ENCODE results near the gene PDXK. TPM values are rescaled to one million over a fixed set of nuclear protein-coding genes. Genes with fewer than 3 reads are reported as not detected.

The PDXK gene
- total RNA-seq, 4 donors from 2014 or later = 42.9 to 114 (median 82.0) TPM

DNA sequence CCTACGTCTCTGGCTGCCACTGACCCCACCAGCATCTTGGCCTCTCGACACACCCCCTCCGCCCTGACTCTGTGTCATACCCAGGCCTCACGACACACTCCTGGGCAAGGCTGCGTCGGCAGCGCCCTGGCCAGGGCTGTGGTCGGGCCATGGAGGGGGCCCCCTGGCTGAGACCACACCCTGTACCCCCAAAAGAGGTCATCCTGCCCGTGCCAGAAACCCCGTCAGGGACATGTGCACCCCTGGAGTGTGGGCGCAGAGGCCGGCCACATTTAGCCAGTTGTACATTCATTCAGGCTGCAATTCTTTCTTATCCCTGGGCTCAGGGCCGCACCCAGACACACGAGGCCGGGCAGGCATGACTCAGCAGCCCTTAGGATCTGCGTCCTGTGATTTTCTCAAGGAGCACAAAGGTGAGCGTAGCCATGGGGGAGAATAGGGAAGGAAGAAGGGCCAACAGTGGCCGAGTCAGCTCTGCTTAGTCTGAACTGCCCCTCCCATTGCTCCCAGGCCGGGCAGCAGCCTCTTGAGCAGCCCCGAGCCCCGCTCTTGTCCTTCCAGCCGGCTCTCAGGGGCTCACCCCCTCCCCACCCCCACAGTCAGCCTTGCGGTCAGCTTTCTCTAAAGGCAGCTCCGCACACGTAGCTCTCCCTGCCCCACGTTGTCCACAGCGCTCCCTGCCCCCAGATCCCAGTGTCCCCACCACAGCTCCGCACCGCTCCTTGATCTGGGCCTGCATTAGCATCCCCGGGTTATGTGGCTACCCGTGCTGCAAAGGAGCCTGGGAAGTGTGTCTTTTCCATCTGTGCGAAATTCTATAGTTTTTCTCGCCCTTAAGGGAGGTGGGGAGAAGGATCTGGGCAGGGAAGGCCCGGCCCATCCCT is 49.3 kb downstream of the PDXK start:
- no peaks in the 10 kb centered on the region for H3K9me3 ChIP-seq
- peak overlapping the region; percentile 80 to 88 (median 84) for H3K27ac ChIP-seq
- H3K27me3 ChIP-seq = no peaks in the 10 kb centered on the region
- H3K4me3 ChIP-seq = no peak overlapping the region
- H3K4me1 ChIP-seq = peaks cover 31 to 85% (median 40%) of the 10 kb centered on the region in 3 donors
- intact Hi-C loops (cut with DNase I) = no loop called here
- H3K36me3 ChIP-seq = peaks cover 0 to 12% (median 2%) of the 10 kb centered on the region in 3 donors
- no peak for TF ChIP-seq POLR2A (IDR thresholded peaks at IDR 0.05)
- TF ChIP-seq, protein P1, sequence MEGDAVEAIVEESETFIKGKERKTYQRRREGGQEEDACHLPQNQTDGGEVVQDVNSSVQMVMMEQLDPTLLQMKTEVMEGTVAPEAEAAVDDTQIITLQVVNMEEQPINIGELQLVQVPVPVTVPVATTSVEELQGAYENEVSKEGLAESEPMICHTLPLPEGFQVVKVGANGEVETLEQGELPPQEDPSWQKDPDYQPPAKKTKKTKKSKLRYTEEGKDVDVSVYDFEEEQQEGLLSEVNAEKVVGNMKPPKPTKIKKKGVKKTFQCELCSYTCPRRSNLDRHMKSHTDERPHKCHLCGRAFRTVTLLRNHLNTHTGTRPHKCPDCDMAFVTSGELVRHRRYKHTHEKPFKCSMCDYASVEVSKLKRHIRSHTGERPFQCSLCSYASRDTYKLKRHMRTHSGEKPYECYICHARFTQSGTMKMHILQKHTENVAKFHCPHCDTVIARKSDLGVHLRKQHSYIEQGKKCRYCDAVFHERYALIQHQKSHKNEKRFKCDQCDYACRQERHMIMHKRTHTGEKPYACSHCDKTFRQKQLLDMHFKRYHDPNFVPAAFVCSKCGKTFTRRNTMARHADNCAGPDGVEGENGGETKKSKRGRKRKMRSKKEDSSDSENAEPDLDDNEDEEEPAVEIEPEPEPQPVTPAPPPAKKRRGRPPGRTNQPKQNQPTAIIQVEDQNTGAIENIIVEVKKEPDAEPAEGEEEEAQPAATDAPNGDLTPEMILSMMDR (IDR thresholded peaks at IDR 0.05) = no peak
- 52 to 63% methylated on average over 15 to 23 of the region's 34 CpGs for WGBS, 2 donors
- DNase-seq = no peak

DNA sequence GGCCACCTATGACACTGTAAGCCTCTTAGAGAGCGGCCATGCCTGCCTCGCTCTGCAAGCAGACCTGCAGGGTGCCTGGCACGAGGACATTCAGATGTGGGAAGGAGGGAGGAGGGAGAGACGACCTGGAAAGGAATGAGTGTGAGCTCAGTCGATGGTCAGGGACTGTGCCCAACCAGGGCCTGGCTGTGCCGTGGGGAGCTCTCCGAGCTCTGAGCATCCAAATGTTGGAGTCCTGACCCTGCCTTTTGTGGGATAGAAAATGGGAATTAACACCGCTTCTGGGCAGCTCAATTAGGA is 49.9 kb downstream of the PDXK start:
- WGBS, 2 donors = 68 to 83% methylated on average over 5 to 8 of the region's 8 CpGs
- Histone ChIP-seq H3K4me1 (peaks cover 31 to 85% (median 40%) of the 10 kb centered on the region in 3 donors), H3K9me3 (no peaks in the 10 kb centered on the region), H3K27ac (peak overlapping the region; percentile 80 to 88 (median 84)), H3K27me3 (no peaks in the 10 kb centered on the region), H3K36me3 (peaks cover 0 to 17% (median 6%) of the 10 kb centered on the region in 3 donors), H3K4me3 (no peak overlapping the region)
- no peak for DNase-seq
- intact Hi-C loops (cut with DNase I) = no loop called here
- TF ChIP-seq, protein P1 (IDR thresholded peaks at IDR 0.05) = no peak
- no peak for TF ChIP-seq POLR2A (IDR thresholded peaks at IDR 0.05)

DNA sequence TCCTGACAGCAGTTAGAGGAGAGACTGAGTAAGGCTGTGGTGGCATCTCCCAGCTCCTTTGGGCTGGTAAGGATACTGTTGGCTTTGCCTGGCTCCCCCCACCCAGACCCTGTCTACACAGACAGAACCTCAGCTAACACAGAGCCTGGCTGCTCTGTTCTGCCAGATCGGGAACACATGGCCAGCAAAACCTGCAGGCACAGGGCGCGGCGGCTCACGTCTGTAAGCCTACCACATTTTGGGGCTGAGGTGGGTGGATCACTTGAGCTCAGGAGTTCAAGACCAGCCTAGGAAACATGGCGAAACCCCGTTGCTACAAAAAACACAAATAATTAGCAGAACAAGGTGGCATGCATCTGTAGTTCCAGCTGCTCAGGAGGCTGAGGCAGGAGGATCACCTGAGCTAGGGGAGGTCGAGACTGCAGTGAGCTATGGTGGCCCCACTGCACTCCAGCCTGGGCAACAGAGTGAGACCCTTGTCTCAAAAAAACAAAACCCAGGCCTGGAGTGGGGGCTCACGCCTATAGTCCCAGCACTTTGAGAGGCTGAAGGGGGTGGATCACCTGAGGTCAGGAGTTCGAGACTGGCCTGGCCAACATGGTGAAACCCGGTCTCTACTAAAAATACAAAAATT is 50.5 kb downstream of the PDXK start:
- no peak for TF ChIP-seq POLR2A (IDR thresholded peaks at IDR 0.05)
- TF ChIP-seq, protein P1 (IDR thresholded peaks at IDR 0.05) = no peak
- no peak for DNase-seq
- no peaks in the 10 kb centered on the region for H3K9me3 ChIP-seq
- peaks cover 0 to 24% (median 6%) of the 10 kb centered on the region in 3 donors for H3K36me3 ChIP-seq
- intact Hi-C loops (cut with DNase I) = no loop called here
- no peaks in the 10 kb centered on the region for H3K27me3 ChIP-seq
- peak overlapping the region in 3 of 4 donors; percentile 80 to 88 (median 85) for H3K27ac ChIP-seq
- WGBS, 2 donors = 79 to 90% methylated on average over 7 to 11 of the region's 11 CpGs
- peaks cover 25 to 85% (median 41%) of the 10 kb centered on the region in 3 donors for H3K4me1 ChIP-seq
- H3K4me3 ChIP-seq = no peak overlapping the region

DNA sequence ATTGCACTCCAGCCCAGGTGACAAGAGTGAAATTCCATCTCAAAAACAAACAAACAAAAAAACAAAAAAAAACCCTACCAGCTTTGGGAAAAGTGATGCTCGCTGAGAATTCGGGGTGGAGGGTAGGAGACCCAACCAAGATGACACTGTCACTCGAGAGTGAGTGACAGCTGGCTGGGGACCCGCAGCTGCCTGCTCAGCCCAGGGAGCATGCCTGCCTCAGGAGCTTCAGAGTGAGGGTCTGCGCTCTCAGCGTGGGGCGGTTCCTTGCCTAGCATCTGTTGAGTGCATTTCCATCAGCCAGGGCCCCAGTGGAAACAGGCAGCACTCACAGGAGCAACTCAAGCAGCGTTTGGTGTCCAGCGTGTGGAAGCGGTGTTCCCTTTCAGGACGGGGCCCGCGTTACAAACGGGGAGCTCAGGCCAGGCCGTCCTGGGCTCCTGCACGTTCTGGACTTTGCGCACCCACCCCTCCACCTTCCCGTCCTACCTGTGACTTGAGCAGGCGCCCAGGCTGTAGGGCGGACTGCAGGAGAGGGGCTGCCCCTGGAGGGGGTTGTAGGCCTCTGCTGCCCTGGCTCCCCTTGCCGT is 51.2 kb downstream of the PDXK start:
- Histone ChIP-seq H3K9me3 (no peaks in the 10 kb centered on the region), H3K36me3 (peaks cover 0 to 31% (median 6%) of the 10 kb centered on the region in 3 donors), H3K27ac (no peak overlapping the region), H3K4me1 (peaks cover 25 to 85% (median 41%) of the 10 kb centered on the region in 3 donors), H3K27me3 (no peaks in the 10 kb centered on the region), H3K4me3 (no peak overlapping the region)
- intact Hi-C loops (cut with DNase I) = no loop called here
- no peak for DNase-seq
- no peak for TF ChIP-seq POLR2A (IDR thresholded peaks at IDR 0.05)
- TF ChIP-seq, protein P1 (IDR thresholded peaks at IDR 0.05) = no peak
- WGBS, 2 donors = 91 to 94% methylated on average over 18 to 21 of the region's 21 CpGs
